Measurements from ENCODE around the gene FOXN3. TPM values are rescaled to one million over a fixed set of nuclear protein-coding genes. Genes with fewer than 3 reads are reported as not detected.

Gene FOXN3
- total RNA-seq, 1 experiment from 2014 or later = 125 TPM

- H3K14ac ChIP-seq (ENCODE audit: insufficient read depth, low read length) = peak overlapping the region; percentile 34; the same call in 1 of the 2 replicates
- TF ChIP-seq CTCF (conservative IDR thresholded peaks at IDR 0.05) = no peak
- no peak overlapping the region for H2BK20ac ChIP-seq (ENCODE audit: low read depth, low read length, poor library complexity, severe bottlenecking)
- no peak overlapping the region for H3T11ph ChIP-seq (ENCODE audit: low read length)
- H3K4ac ChIP-seq (ENCODE audit: low read depth, low read length) = no peak overlapping the region
- H2AFZ ChIP-seq (ENCODE audit: low read length) = no peak overlapping the region
- H2BK15ac ChIP-seq (ENCODE audit: low read depth, low read length) = no peak overlapping the region
- H3K27me3 ChIP-seq (ENCODE audit: insufficient read depth, low read length) = no peaks in the 10 kb centered on the region
- peaks cover 9% of the 10 kb centered on the region for H3K79me1 ChIP-seq (ENCODE audit: insufficient read depth, low read depth, low read length, poor library complexity, severe bottlenecking)
- no peak overlapping the region for H2AK5ac ChIP-seq (ENCODE audit: insufficient read length, low read length)
- H4K91ac ChIP-seq (ENCODE audit: insufficient read length, low read depth, low read length) = no peak overlapping the region
- Mint-ChIP-seq H3K4me3 (no peak overlapping the region), H3K9me3 (no peaks in the 10 kb centered on the region), H3K36me3 (ENCODE audit: insufficient read depth in 1 of 3, low read depth in 3 of 3) (peaks cover 20 to 53% (median 31%) of the 10 kb centered on the region in 3 experiments; a peak in 6 of 7 replicates), H3K27me3 (ENCODE audit: low read depth) (no peaks in the 10 kb centered on the region), H3K4me1 (peaks cover 54 to 56% of the 10 kb centered on the region in 2 experiments), H3K27ac (no peak overlapping the region)
- H4K5ac ChIP-seq (ENCODE audit: insufficient read length, low read depth, low read length) = no peak overlapping the region
- no peaks in the 10 kb centered on the region for H3K9me3 ChIP-seq (ENCODE audit: control insufficient read depth, low read depth, low read length)
- H3K23me2 ChIP-seq (ENCODE audit: insufficient read length, low read depth, low read length, poor library complexity, severe bottlenecking) = no peaks in the 10 kb centered on the region
- H2BK12ac ChIP-seq (ENCODE audit: insufficient read length, low read depth, low read length) = no peak overlapping the region
- DNase-seq = no peak
- H3K18ac ChIP-seq (ENCODE audit: insufficient read length, low read depth, low read length) = peak overlapping the region; percentile 11
- no peak overlapping the region for H2BK120ac ChIP-seq (ENCODE audit: low read depth, low read length, poor library complexity, severe bottlenecking)
- H3K23ac ChIP-seq (ENCODE audit: insufficient read length, low read depth, low read length) = no peak overlapping the region
- H4K20me1 ChIP-seq (ENCODE audit: control insufficient read depth, insufficient read depth, insufficient read length) = no peaks in the 10 kb centered on the region
- no peak overlapping the region for H3K4me2 ChIP-seq (ENCODE audit: insufficient read depth, insufficient read length, low read length)
- WGBS (ENCODE audit: extremely low coverage, insufficient read length, low lambda C conversion rate) = no CpG with 5 or more reads among the region's 5 CpGs
- peak overlapping the region; percentile 10 for H3K27ac ChIP-seq (ENCODE audit: insufficient read length, low read depth, low read length)
- peaks cover 85% of the 10 kb centered on the region for H3K79me2 ChIP-seq (ENCODE audit: insufficient read depth, low read length)
- peaks cover 3% of the 10 kb centered on the region; the same call in 1 of the 2 replicates for H3K4me1 ChIP-seq (ENCODE audit: insufficient read depth, low read length)
- no peak overlapping the region for H3K9ac ChIP-seq (ENCODE audit: extremely low read depth, insufficient read length, low read length)
- no peak overlapping the region for H3K56ac ChIP-seq (ENCODE audit: insufficient read length, low read depth, low read length)
- no peak overlapping the region for H2BK5ac ChIP-seq (ENCODE audit: insufficient read length, low read length)
- no peak overlapping the region for H4K8ac ChIP-seq (replicated peaks; ENCODE audit: insufficient read length, low read depth, low read length)
Measured at GRCh38 chr14:89401241-89401640, 15.8 kb downstream of the FOXN3 start.
